Measurements from ENCODE around the gene THRSP. TPM values are rescaled to one million over a fixed set of nuclear protein-coding genes. Genes with fewer than 3 reads are reported as not detected.

Gene THRSP
- total RNA-seq, 1 donor from 2014 or later = not detected

- peak; percentile 100 for TF ChIP-seq CTCF (IDR thresholded peaks at IDR 0.05)
- peaks cover 23% of the 10 kb centered on the region for H3K4me1 ChIP-seq
- H3K27me3 ChIP-seq (ENCODE audit: low read depth) = no peaks in the 10 kb centered on the region
- peak overlapping the region; percentile 62 for H3K27ac ChIP-seq
- ATAC-seq (peak; percentile 89 to 94), DNase-seq (peak; percentile 86)
- H3K9me3 ChIP-seq = no peaks in the 10 kb centered on the region
- peak overlapping the region; percentile 59 for H3K4me3 ChIP-seq
- no peaks in the 10 kb centered on the region for H3K36me3 ChIP-seq
- intact Hi-C loops (cut with DNase I) = no loop called here
These were observed 17.7 kb upstream of the THRSP start for GRCh38 chr11:78045851-78046485.

- Histone ChIP-seq H3K4me3 (peak overlapping the region; percentile 59), H3K27me3 (ENCODE audit: low read depth) (no peaks in the 10 kb centered on the region), H3K9me3 (no peaks in the 10 kb centered on the region), H3K4me1 (peaks cover 21% of the 10 kb centered on the region), H3K27ac (no peak overlapping the region), H3K36me3 (no peaks in the 10 kb centered on the region)
- intact Hi-C loops (cut with DNase I) = no loop called here
- ATAC-seq = no peak
- DNase-seq = no peak
- no peak for TF ChIP-seq CTCF (IDR thresholded peaks at IDR 0.05)
These were observed 17.2 kb upstream of the THRSP start for GRCh38 chr11:78046486-78046854.

GRCh38 chr11:78048561-78048960, 15.1 kb upstream of the THRSP start:
- no peak for DNase-seq
- no peak for TF ChIP-seq CTCF (IDR thresholded peaks at IDR 0.05)
- Histone ChIP-seq H3K36me3 (no peaks in the 10 kb centered on the region), H3K27ac (no peak overlapping the region), H3K4me1 (peaks cover 21% of the 10 kb centered on the region), H3K4me3 (no peak overlapping the region), H3K27me3 (ENCODE audit: low read depth) (no peaks in the 10 kb centered on the region), H3K9me3 (no peaks in the 10 kb centered on the region)
- no peak for ATAC-seq
- intact Hi-C loops (cut with DNase I) = no loop called here

- intact Hi-C loops (cut with DNase I) = no loop called here
- H3K4me3 ChIP-seq = no peak overlapping the region
- ATAC-seq = no peak
- H3K36me3 ChIP-seq = no peaks in the 10 kb centered on the region
- no peaks in the 10 kb centered on the region for H3K27me3 ChIP-seq (ENCODE audit: low read depth)
- no peak for TF ChIP-seq CTCF (IDR thresholded peaks at IDR 0.05)
- H3K27ac ChIP-seq = no peak overlapping the region
- peaks cover 16% of the 10 kb centered on the region for H3K4me1 ChIP-seq
- H3K9me3 ChIP-seq = no peaks in the 10 kb centered on the region
- DNase-seq = no peak
These were observed 14.3 kb upstream of the THRSP start for GRCh38 chr11:78049348-78049747.

GRCh38 chr11:78050964-78051831, 12.5 kb upstream of the THRSP start:
- peaks cover 3% of the 10 kb centered on the region for H3K4me1 ChIP-seq
- no peak for ATAC-seq
- DNase-seq = no peak
- no peak for TF ChIP-seq CTCF (IDR thresholded peaks at IDR 0.05)
- H3K4me3 ChIP-seq = no peak overlapping the region
- H3K9me3 ChIP-seq = no peaks in the 10 kb centered on the region
- no peaks in the 10 kb centered on the region for H3K27me3 ChIP-seq (ENCODE audit: low read depth)
- H3K36me3 ChIP-seq = no peaks in the 10 kb centered on the region
- intact Hi-C loops (cut with DNase I) = no loop called here
- no peak overlapping the region for H3K27ac ChIP-seq

All from lower lobe of right lung (tissue), 2 donors.